NCI-H69 (cell line): Measurements from ENCODE around the gene AGBL3.
"Not testable (repeated sequence)": the region's sequence is repeated elsewhere in the genome, so short reads cannot be mapped to it uniquely, and the experiment has no call there.

ENCODE experiments used
- DNase-seq: peaks from one replicate; lab custom pipeline; 2025; lab: John Stamatoyannopoulos, UW

The AGBL3 gene

DNA sequence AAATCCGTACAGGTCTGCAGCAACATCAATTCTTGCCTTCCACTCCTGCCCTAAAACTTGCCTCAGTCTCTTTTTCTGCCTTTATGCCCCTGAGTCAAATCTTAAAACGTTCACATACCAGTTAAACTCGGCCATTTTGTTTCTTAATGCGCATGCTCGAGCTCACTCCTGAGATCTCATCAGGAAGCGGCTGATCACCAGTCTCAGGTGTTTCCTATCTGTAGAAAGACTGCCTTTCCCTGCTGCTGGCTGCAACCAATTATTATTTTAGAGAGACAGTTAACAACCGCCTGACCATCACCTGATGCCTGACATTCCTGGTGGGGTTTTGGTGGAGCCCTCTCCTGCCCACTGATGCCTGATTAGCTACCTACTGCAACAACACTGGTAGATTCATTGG lies 91.3 kb downstream of the AGBL3 start:
- DNase-seq: peak; percentile 49

- DNase-seq: no peak
These were observed 91.7 kb downstream of the AGBL3 start for GRCh38 chr7:135078051-135078450.

DNA sequence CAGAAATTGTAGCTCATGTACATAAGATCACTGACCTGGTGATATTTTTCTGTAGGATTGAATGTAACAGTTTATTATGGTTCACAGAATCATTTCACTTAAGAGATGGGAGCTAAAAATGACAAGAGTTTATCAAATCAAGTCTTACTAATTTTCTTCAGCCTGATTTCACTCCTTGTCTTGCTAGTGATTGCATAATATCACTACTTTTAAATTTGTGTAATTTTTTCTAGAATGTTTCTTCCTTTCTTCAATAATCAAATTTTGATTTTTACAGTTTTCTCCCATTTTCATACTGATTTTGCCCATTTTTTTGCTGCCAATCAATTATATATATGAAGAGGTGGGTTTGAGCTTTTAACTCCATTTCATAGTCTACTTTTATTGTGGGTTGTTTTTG lies 92.8 kb downstream of the AGBL3 start:
- DNase-seq: no peak

DNA sequence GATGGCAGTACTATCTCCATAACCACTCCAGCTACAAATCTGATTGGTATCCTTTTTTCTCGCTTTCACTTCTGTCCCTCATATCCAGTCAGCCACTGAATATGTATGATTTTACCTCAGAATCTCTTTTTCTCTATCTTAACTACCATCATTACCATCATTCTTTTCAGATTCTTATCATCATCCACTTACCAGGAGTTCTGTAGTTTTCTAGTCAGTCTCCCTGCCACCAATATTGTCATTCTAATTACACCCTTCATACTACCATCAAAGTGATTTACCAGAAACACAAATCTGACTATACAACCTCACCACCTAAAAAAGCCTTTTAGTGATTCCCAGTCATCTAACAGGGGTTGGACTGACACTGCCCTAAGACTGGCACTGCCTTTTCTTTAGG lies 96.7 kb downstream of the AGBL3 start:
- no peak for DNase-seq

DNA sequence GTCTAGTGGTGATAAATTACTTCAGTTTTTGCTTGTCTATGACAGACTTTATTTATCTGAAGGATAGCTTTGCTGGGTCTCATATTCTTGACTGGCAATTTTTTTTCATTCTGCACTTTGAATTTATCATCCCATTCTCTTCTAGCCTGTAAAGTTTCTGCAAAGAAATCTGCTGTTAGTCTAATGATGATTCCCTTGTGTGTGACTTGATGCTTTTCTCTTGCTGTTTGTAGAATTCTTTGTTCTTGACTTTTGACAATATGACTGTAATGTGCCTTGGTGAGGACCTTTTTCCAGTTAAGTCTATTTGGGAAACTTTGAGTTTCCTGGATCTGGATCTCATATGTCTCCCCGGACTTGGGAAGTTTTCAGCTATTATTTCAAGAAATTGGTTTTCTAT lies 102.3 kb downstream of the AGBL3 start:
- no peak for DNase-seq

DNA sequence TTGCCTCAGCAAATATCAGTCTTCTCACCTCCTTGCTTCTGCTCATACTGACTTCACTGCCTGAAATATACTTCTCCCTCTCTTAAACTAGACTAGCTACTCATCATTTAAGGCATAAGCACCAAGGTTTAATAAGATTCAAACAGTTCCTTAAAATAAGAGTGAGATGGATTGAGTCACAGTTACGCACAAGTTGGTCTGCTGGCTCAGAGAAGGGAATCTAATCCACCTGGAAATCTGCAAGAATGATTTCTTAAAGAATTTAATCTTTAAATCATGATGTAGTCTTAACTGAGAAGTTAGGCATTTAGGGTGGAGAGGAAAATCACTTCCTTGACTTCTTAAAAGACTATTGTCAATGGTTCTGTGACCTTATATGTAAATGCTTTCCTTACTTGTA lies 105.4 kb downstream of the AGBL3 start:
- no peak for DNase-seq

DNA sequence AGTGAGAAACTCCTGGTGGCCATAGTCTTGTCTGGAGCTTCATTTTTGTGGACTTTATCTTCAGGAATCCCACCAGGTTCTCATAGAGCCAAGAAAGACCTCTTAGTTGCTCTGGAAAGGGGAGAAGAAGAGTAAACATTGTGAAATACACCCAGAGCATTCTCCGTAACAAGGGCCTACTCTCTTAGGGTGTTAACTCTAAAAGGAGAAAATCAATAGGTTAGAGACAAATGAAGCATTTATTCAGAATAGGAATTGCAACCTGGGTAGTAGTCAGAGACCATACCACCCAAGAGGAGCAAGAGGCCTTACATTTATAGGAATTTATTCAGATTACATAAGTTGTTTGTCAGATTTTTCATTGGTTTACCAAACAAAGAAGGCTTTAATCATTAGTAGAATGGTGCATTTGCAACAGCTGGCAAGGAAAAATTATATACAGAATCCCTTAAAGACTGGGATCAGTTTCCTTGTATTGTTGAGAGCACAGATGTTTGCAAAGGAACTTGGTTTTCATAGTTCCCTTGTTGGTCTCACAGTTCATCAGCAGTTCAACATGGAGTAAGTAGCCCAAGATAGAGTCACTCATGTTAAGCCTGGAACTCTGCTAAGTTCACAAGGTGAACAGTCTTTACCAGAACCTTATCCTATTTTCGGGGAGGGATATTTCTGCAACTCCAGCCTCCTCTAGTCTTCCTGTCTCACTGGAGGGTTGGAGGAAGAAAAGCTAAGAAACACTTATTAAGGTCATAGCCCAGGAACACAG lies 108.3 kb downstream of the AGBL3 start:
- DNase-seq: no peak

GRCh38 chr7:135095450-135095849 lies 109.1 kb downstream of the AGBL3 start:
- no peak for DNase-seq

- DNase-seq: no peak
These were observed 112.1 kb downstream of the AGBL3 start for GRCh38 chr7:135098391-135098790.

GRCh38 chr7:135100856-135101255 lies 114.5 kb downstream of the AGBL3 start:
- no peak for DNase-seq

- DNase-seq: no peak
These were observed 116.1 kb downstream of the AGBL3 start for GRCh38 chr7:135102372-135102771.

DNA sequence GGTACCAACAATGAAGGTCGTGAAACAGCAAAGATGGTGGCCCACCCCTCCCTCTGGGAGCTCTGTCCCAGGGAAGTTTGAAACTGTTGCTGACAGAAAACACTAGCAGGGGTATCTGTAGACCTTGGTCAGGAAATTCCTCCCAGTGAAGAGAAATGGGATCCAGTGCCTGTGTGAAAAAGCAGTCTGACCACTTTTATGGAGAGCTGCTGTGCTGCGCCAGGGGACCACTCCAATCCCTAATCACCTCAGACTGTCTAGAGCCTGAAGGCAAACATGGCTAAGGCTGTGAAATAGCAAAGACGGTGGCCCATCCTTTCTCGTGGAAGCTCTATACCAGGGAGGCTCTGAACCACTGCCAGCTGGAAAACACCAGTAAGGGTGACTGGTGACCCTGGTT lies 123.3 kb downstream of the AGBL3 start:
- DNase-seq: no peak

DNA sequence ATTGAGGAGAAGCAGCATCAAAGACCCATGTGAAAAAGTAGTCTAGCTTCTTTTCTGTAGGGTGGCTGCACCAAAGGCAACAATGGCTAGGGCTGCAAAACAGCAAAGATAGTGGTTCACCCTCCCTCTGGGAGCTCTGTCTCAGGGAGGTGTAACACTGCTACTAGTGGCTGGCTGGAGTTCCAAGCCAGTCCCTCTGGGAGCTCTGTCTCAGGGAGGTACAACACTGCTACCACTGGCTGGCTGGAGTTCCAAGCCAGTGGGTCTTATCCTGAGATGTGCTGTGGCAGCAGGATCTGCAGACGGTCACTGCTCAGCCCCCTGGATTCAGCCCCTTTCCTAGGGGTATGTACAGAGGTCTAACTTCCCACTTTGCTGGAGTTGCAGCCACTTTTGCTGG lies 123.7 kb downstream of the AGBL3 start:
- DNase-seq: no peak

DNA sequence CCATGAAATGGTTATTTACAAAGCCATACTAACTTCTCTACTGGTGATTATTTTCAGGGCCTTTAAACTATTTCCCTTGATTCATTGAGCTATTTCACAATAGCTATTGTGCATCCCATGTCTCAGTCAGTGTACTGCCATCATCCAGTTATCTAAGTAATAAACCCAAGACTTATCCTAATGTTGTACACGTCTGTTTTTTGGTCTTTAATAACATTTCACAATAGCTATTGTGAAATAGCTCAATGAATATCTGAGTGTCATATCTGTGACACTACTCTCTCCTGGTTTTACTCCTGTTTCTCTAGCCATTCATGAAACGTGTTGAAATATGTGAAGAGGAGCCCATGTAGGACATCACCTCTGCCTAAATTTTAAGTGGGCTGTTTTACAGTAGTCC lies 125.1 kb downstream of the AGBL3 start:
- DNase-seq: no peak

GRCh38 chr7:135114622-135115021 lies 128.3 kb downstream of the AGBL3 start:
- no peak for DNase-seq

DNA sequence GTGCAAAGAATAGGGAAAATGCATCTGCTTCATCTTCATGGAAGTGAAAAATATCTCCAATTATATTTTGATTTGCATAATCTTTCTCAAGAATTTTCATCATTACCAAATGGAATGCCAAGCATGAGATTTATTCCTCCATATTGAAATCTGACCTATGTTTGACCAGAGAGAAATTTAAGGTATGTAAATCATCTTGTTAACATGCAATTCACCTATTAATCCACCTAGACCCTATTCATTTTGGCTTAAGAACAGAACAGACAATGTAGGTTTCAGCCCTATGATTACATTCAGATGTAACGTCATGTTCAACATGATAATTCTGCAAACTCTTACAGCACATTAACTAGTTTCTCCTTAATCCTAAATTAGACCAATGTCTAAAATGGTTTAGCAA lies 130.8 kb downstream of the AGBL3 start:
- no peak for DNase-seq

DNA sequence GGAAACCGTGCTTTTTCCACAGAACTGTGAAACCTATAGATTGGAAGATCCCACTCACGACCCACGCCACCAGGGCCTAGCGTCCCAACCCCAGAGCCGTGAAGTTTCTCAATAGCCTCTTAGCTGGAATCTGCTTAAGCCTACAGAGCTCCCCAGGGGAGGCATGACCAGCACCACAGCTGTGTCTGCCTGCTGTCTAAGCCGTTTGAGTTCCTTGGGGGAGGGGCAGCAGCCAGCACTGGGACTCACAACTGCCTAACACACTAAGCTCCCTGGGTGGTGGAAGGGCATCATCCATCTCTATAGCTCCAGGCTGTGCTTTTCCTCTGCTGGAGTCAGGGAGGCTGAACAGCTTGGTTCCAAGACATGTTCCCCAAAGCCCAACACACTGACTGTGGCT lies 135.6 kb downstream of the AGBL3 start:
- DNase-seq: no peak

- DNase-seq: not testable (repeated sequence)
These were observed 138.3 kb downstream of the AGBL3 start for GRCh38 chr7:135124631-135125030.

DNA sequence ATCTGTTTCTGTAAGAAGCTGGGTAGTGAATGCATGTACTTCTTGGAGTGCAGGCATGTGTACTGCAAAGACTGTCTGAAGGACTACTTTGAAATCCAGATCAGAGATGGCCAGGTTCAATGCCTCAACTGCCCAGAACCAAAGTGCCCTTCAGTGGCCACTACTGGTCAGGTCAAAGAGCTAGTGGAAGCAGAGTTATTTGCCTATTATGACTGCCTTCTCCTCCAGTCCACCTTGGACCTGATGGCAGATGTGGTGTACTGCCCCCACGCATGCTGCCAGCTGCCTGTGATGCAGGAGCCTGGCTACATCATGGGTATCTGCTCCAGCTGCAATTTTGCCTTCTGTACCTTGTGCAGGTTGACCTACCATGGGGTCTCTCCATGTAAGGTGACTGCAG lies 142.6 kb downstream of the AGBL3 start:
- DNase-seq: no peak

DNA sequence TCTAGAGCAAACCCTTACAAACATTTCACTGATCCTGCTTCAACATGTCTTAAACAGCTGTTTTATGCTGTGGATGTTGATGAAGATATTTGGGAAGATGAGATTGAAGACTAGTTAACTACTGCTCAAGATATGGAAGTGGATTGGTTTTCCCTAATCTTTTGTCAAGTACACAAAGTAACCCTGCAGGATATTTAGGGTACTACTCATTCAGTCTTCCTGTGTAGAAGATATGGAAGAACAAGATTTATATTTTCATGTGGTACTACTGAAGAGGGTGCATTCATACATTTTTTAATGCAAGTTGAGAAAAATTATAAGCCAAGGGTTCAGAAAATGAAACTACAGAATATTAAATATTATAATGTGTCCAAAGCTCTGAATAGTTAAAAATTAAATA lies 143.3 kb downstream of the AGBL3 start:
- DNase-seq: no peak

DNA sequence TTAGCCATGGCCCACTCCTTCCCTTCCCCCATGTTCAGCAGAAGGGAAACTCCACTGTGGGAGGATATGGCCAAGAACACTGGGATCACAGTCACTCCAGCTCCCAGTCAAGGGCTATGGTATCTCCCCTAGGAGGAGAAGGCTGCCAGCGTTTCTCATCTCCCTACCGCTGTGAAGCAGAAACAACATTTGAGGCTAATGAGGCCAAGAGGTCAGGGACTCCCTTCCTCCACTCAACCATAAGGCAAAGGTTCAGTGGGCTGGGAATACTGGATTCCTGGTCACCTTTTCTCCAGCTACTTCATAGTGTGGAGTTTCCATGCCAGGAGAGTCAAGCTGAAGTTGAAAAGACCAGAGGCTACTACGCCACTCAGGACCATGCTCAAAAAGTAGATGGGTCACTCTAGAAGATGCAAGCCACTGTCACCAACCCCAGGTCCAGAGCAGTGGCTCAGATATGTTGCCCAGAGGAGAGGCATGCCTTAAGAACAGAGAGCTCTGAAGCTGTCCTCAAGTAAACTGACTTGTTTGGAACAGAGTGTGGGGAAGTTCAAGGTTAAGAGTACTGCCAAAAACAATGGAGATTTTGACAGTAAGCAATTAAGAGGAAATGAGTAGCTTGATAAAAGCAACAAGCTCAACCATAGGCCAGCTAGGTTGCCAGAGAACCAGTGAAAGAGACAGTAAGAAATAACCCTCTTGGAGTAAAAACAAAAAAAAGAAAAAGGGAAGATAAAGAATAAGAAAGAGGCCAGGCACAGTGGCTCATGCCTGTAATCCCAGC lies 157.8 kb downstream of the AGBL3 start:
- DNase-seq: no peak

DNA sequence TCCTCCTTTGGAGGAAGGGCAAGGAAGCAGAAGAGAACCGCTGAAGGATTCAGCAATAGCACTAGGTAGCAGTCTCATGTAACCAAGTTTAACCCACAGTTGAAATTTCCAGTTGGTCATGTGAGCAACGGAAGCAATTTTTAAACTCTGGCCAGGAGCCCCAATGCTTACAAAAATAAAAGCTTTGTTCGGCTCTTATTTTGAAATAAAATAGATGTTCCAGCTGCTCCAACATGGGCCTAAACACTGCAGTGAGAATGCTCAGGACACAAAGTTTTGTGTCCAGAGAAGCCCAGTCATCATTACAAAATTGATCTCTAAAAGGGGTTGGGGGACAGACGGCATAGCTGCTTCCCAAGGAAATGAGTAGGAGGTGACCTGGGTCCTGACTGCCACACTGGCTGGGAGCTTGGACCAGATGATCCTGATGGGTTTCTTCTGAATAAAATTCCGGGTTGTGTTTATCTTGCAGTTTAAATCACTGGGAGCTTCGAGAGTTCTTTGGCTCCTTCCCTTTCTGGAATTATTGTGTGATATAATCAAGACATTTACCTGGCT lies 161.1 kb downstream of the AGBL3 start:
- no peak for DNase-seq
